GM12892 (cell line): ENCODE results near the gene PDGFB.

Experiments
- DNase-seq: peaks from one replicate; pipeline ENCODE4 v3.0.0; 2011; ENCODE audit not compliant: insufficient read length
- FAIRE-seq: peaks from 2 replicates; lab custom pipeline; 2011; peaks lifted over from hg19 to GRCh38; lab: Jason Lieb, UNC
- POLR2A ChIP-seq: IDR thresholded peaks from 2 replicates; pipeline ENCODE4 v1.6.1; 2011; ENCODE audit warnings: low read depth, low read length, control low read depth
- POLR2AphosphoS5 ChIP-seq: IDR thresholded peaks from 2 replicates; pipeline ENCODE4 v1.6.1; 2011; ENCODE audit warnings: low read depth, low read length, control low read depth
- TAF1 ChIP-seq: IDR thresholded peaks from 2 replicates; pipeline ENCODE4 v1.6.1; 2011; ENCODE audit warnings: low read depth, mild to moderate bottlenecking, control low read depth, low read length, borderline replicate concordance

PDGFB gene

GRCh38 chr22:39273950-39274887 is 29.4 kb upstream of the PDGFB start:
- TF ChIP-seq POLR2AphosphoS5 (no peak), POLR2A (no peak), TAF1 (no peak)
- no peak for DNase-seq
- FAIRE-seq: no peak

- TF ChIP-seq POLR2AphosphoS5 (no peak), TAF1 (no peak), POLR2A (no peak)
- FAIRE-seq: peak; percentile 51
- no peak for DNase-seq
Observed at GRCh38 chr22:39270792-39271191, 26.0 kb upstream of the PDGFB start.

GRCh38 chr22:39270280-39270679 is 25.5 kb upstream of the PDGFB start:
- DNase-seq: no peak
- TF ChIP-seq POLR2A (no peak), TAF1 (no peak), POLR2AphosphoS5 (no peak)
- FAIRE-seq: no peak

- FAIRE-seq (peak; percentile 51), DNase-seq (no peak)
- TF ChIP-seq POLR2AphosphoS5 (no peak), POLR2A (no peak), TAF1 (no peak)
Observed at GRCh38 chr22:39269095-39269790, 24.5 kb upstream of the PDGFB start.

- no peak for DNase-seq
- peak; percentile 9 for FAIRE-seq
- TF ChIP-seq POLR2A (no peak), TAF1 (no peak), POLR2AphosphoS5 (no peak)
Observed at GRCh38 chr22:39268645-39269044, 23.9 kb upstream of the PDGFB start.

- FAIRE-seq (peak; percentile 92), DNase-seq (no peak)
- TF ChIP-seq TAF1 (no peak), POLR2AphosphoS5 (no peak), POLR2A (no peak)
Observed at GRCh38 chr22:39267974-39268373, 23.2 kb upstream of the PDGFB start.

GRCh38 chr22:39266398-39267030 is 21.7 kb upstream of the PDGFB start:
- FAIRE-seq: peak; percentile 98
- peak; percentile 63 for DNase-seq
- TF ChIP-seq POLR2AphosphoS5: 0 out of 2 replicates have a peak, but pooled peaks have one; percentile 35
- TF ChIP-seq POLR2A: no peak

GRCh38 chr22:39265143-39265886 is 20.5 kb upstream of the PDGFB start:
- DNase-seq (no peak), FAIRE-seq (peak; percentile 21)
- TF ChIP-seq POLR2A (no peak), POLR2AphosphoS5 (no peak), TAF1 (no peak)

- no peak for DNase-seq
- FAIRE-seq: peak; percentile 75
- TF ChIP-seq TAF1 (no peak), POLR2AphosphoS5 (no peak), POLR2A (no peak)
Observed at GRCh38 chr22:39264349-39265038, 19.7 kb upstream of the PDGFB start.
